H9 (cell line): ENCODE results near the gene CARD11. TPM values are rescaled to one million over a fixed set of nuclear protein-coding genes. Genes with fewer than 3 reads are reported as not detected.
A peak's percentile ranks its signal among the peaks of the same experiment; 100 is the strongest.

ENCODE experiments used
- DNase-seq: peaks from one replicate; pipeline ENCODE4 v3.0.0-alpha.2; 2017
- H2AFZ ChIP-seq: one replicate; pipeline ENCODE4 v1.6.1; 2013; ENCODE audit warnings: mild to moderate bottlenecking, low read length, control low read depth, moderate library complexity
- H2AK5ac ChIP-seq: 2 replicates; pipeline ENCODE4 v1.6.1; 2013; ENCODE audit warnings: low read length, control low read depth, mixed read lengths; ENCODE audit not compliant: insufficient read length
- H2BK120ac ChIP-seq: one replicate; pipeline ENCODE4 v1.6.1; 2013; ENCODE audit warnings: low read depth, mild to moderate bottlenecking, low read length, control low read depth, inconsistent platforms; ENCODE audit not compliant: poor library complexity, severe bottlenecking
- H2BK12ac ChIP-seq: 2 replicates; pipeline ENCODE4 v1.6.1; 2013; ENCODE audit warnings: low read length, control low read depth, mixed read lengths, low read depth; ENCODE audit not compliant: insufficient read length
- H2BK15ac ChIP-seq: 2 replicates; pipeline ENCODE4 v1.6.1; 2013; ENCODE audit warnings: low read depth, low read length, control low read depth
- H2BK20ac ChIP-seq: one replicate; pipeline ENCODE4 v1.6.1; 2013; ENCODE audit warnings: low read depth, mild to moderate bottlenecking, low read length, control low read depth, inconsistent platforms; ENCODE audit not compliant: poor library complexity, severe bottlenecking
- H2BK5ac ChIP-seq: 2 replicates; pipeline ENCODE4 v1.6.1; 2013; ENCODE audit warnings: low read length, control low read depth, mixed read lengths; ENCODE audit not compliant: insufficient read length
- H3K14ac ChIP-seq: 2 replicates; pipeline ENCODE4 v1.6.1; 2013; ENCODE audit warnings: low read length, control low read depth; ENCODE audit not compliant: insufficient read depth
- H3K18ac ChIP-seq: 2 replicates; pipeline ENCODE4 v1.6.1; 2013; ENCODE audit warnings: low read depth, mild to moderate bottlenecking, mixed read lengths, low read length, control low read depth; ENCODE audit not compliant: insufficient read length
- H3K23ac ChIP-seq: 2 replicates; pipeline ENCODE4 v1.6.1; 2013; ENCODE audit warnings: low read length, control low read depth, mixed read lengths, low read depth; ENCODE audit not compliant: insufficient read length
- H3K23me2 ChIP-seq: 2 replicates; pipeline ENCODE4 v1.6.1; 2013; ENCODE audit warnings: low read depth, mild to moderate bottlenecking, mixed read lengths, low read length, control low read depth; ENCODE audit not compliant: insufficient read length, poor library complexity, severe bottlenecking
- H3K27ac ChIP-seq: 2 replicates; pipeline ENCODE4 v1.5.1; 2013; ENCODE audit warnings: low read length, control low read depth, mixed read lengths, low read depth; ENCODE audit not compliant: insufficient read length
- H3K27me3 ChIP-seq: 2 replicates; pipeline ENCODE4 v1.6.1; 2013; ENCODE audit warnings: low read length, control low read depth, inconsistent platforms; ENCODE audit not compliant: insufficient read depth
- H3K4ac ChIP-seq: 2 replicates; pipeline ENCODE4 v1.6.1; 2013; ENCODE audit warnings: low read depth, mild to moderate bottlenecking, control low read depth, inconsistent platforms, low read length, moderate library complexity
- H3K4me1 ChIP-seq: 2 replicates; pipeline ENCODE4 v1.6.1; 2013; ENCODE audit warnings: low read length, control low read depth, inconsistent platforms; ENCODE audit not compliant: insufficient read depth
- H3K4me2 ChIP-seq: 2 replicates; pipeline ENCODE4 v1.6.1; 2013; ENCODE audit warnings: low read length, control low read depth, mixed read lengths; ENCODE audit not compliant: insufficient read length, insufficient read depth
- H3K56ac ChIP-seq: 2 replicates; pipeline ENCODE4 v1.6.1; 2013; ENCODE audit warnings: low read depth, mild to moderate bottlenecking, mixed read lengths, low read length, control low read depth; ENCODE audit not compliant: insufficient read length
- H3K79me1 ChIP-seq: 2 replicates; pipeline ENCODE4 v1.6.1; 2013; ENCODE audit warnings: low read depth, mild to moderate bottlenecking, moderate library complexity, low read length, control low read depth, inconsistent platforms; ENCODE audit not compliant: insufficient read depth, poor library complexity, severe bottlenecking
- H3K79me2 ChIP-seq: 2 replicates; pipeline ENCODE4 v1.6.1; 2013; ENCODE audit warnings: low read length, control low read depth, inconsistent platforms; ENCODE audit not compliant: insufficient read depth
- H3K9ac ChIP-seq: 2 replicates; pipeline ENCODE4 v1.6.1; 2013; ENCODE audit warnings: low read length, control low read depth, mixed read lengths; ENCODE audit not compliant: insufficient read length; ENCODE audit errors: extremely low read depth
- H3K9me3 ChIP-seq: one replicate; pipeline ENCODE4 v1.6.1; 2013; ENCODE audit warnings: low read depth, low read length, inconsistent platforms; ENCODE audit not compliant: control insufficient read depth
- H3T11ph ChIP-seq: one replicate; pipeline ENCODE4 v1.6.1; 2013; ENCODE audit warnings: mild to moderate bottlenecking, low read length, control low read depth, inconsistent platforms
- H4K20me1 ChIP-seq: one replicate; pipeline ENCODE4 v1.6.1; 2013; ENCODE audit not compliant: control insufficient read depth, insufficient read length, insufficient read depth
- H4K5ac ChIP-seq: 2 replicates; pipeline ENCODE4 v1.6.1; 2013; ENCODE audit warnings: low read depth, mild to moderate bottlenecking, mixed read lengths, low read length, control low read depth; ENCODE audit not compliant: insufficient read length
- H4K8ac ChIP-seq: replicated peaks from 2 replicates; pipeline ENCODE4 v1.6.1; 2013; ENCODE audit warnings: low read length, control low read depth, mixed read lengths, low read depth; ENCODE audit not compliant: insufficient read length
- H4K91ac ChIP-seq: 2 replicates; pipeline ENCODE4 v1.6.1; 2013; ENCODE audit warnings: low read depth, mild to moderate bottlenecking, moderate library complexity, mixed read lengths, low read length, control low read depth; ENCODE audit not compliant: insufficient read length
- H3K27ac Mint-ChIP-seq, 3 experiments: 2 replicates in 2 of 3; 3 replicates in 1 of 3; pipeline ENCODE4 v1.8.0; 2020 to 2021; ENCODE audit warnings: mixed read lengths in 3 of 3, mild to moderate bottlenecking in 1 of 3, moderate library complexity in 1 of 3
- H3K27me3 Mint-ChIP-seq: 2 replicates; pipeline ENCODE4 v1.8.0; 2021; ENCODE audit warnings: low read depth, mild to moderate bottlenecking, moderate library complexity, mixed read lengths
- H3K36me3 Mint-ChIP-seq, 3 experiments: 2 replicates in 2 of 3; 3 replicates in 1 of 3; pipeline ENCODE4 v1.8.0; 2020 to 2021; ENCODE audit warnings: low read depth in 3 of 3, mixed read lengths in 3 of 3; ENCODE audit not compliant: insufficient read depth in 1 of 3
- H3K4me1 Mint-ChIP-seq, 2 experiments: 2 replicates each; pipeline ENCODE4 v1.8.0; 2020; ENCODE audit warnings: mixed read lengths in 2 of 2
- H3K4me3 Mint-ChIP-seq, 2 experiments: 2 replicates in 1 of 2; 3 replicates in 1 of 2; pipeline ENCODE4 v1.8.0; 2020 to 2021; ENCODE audit warnings: mild to moderate bottlenecking in 2 of 2, mixed read lengths in 2 of 2, moderate library complexity in 1 of 2
- H3K9me3 Mint-ChIP-seq, 2 experiments: 2 replicates in 1 of 2; 3 replicates in 1 of 2; pipeline ENCODE4 v1.8.0; 2020; ENCODE audit warnings: mild to moderate bottlenecking in 2 of 2, mixed read lengths in 2 of 2, moderate library complexity in 1 of 2
- CTCF ChIP-seq: fragments of 200-600 bp; sonication (generic); conservative IDR thresholded peaks from 3 replicates; pipeline ENCODE4 v1.8.0; 2021; ENCODE audit warnings: antibody characterized with exemption, mild to moderate bottlenecking
- WGBS: extraction: QIAGEN DNeasy Blood & Tissue Kit; methylation state at CpG from one replicate; pipeline ENCODE4 v1.1.7; 2013; ENCODE audit warnings: missing lambda C conversion rate, low lambda C conversion rate, mixed read lengths; ENCODE audit not compliant: insufficient read length; ENCODE audit errors: extremely low coverage; 5-methylcytosine and 5-hydroxymethylcytosine counted together
- total RNA-seq: library from RNA; stranded (reverse); gene quantifications from 2 replicates; pipeline ENCODE4 v1.2.1, GENCODE V29; 2021

CARD11 gene
- total RNA-seq, 1 experiment from 2014 or later, result 20.0 TPM

- Histone ChIP-seq H3K14ac (no peak overlapping the region), H2AK5ac (no peak overlapping the region), H2BK120ac (no peak overlapping the region), H4K91ac (no peak overlapping the region), H4K5ac (no peak overlapping the region), H3K23ac (no peak overlapping the region), H3K23me2 (no peaks in the 10 kb centered on the region), H2AFZ (no peak overlapping the region), H2BK15ac (no peak overlapping the region), H3K9me3 (no peaks in the 10 kb centered on the region), H3K27me3 (no peaks in the 10 kb centered on the region), H2BK5ac (no peak overlapping the region), H3T11ph (no peak overlapping the region), H3K27ac (no peak overlapping the region), H3K4me2 (no peak overlapping the region), H3K9ac (no peak overlapping the region), H3K79me1 (no peaks in the 10 kb centered on the region), H2BK12ac (no peak overlapping the region), H3K4me1 (peaks cover 5% of the 10 kb centered on the region; the same call in 1 of the 2 replicates), H3K4ac (no peak overlapping the region), H3K56ac (no peak overlapping the region), H2BK20ac (no peak overlapping the region), H4K20me1 (no peaks in the 10 kb centered on the region), H3K18ac (no peak overlapping the region), H4K8ac (peak overlapping the region; percentile 7), H3K79me2 (no peaks in the 10 kb centered on the region)
- no peak overlapping the region for H3K27ac Mint-ChIP-seq
- no peak overlapping the region for H3K4me3 Mint-ChIP-seq
- no peaks in the 10 kb centered on the region for H3K36me3 Mint-ChIP-seq
- H3K9me3 Mint-ChIP-seq, result peaks cover 0 to 5% of the 10 kb centered on the region in 2 experiments; a peak in 2 of 5 replicates
- no peak for TF ChIP-seq CTCF
- no CpG with 5 or more reads among the region's 8 CpGs for WGBS
- no peak for DNase-seq
- H3K4me1 Mint-ChIP-seq, result peaks cover 25 to 47% of the 10 kb centered on the region in 2 experiments
- H3K27me3 Mint-ChIP-seq, result no peaks in the 10 kb centered on the region
Measured at GRCh38 chr7:2879354-2879753, 164.3 kb downstream of the CARD11 start.
